Liver (tissue), 9 donors: ENCODE measurements around the gene SHCBP1. TPM values are rescaled to one million over a fixed set of nuclear protein-coding genes. Genes with fewer than 3 reads are reported as not detected.

ENCODE experiments used
- DNase-seq: peaks from one replicate; pipeline ENCODE4 v3.0.0-alpha.2; 2017; ENCODE audit warnings: low spot score
- H3K27ac ChIP-seq, 2 donors: one replicate each; pipeline ENCODE4 v1.7.0; 2013; ENCODE audit warnings: inconsistent platforms in 2 of 2, low read length in 2 of 2, control low read depth in 1 of 2, low read depth in 1 of 2, mild to moderate bottlenecking in 1 of 2
- H3K27me3 ChIP-seq, 4 donors: one replicate each; pipeline versions ENCODE4 v1.6.1 to v1.7.0; 2013; ENCODE audit warnings: low read length in 3 of 4, inconsistent platforms in 1 of 4, mild to moderate bottlenecking in 1 of 4, moderate library complexity in 1 of 4; ENCODE audit not compliant: control insufficient read depth in 4 of 4, insufficient read depth in 4 of 4
- H3K36me3 ChIP-seq, 4 donors: one replicate each; pipeline versions ENCODE4 v1.6.1 to v1.7.0; 2013; ENCODE audit warnings: low read length in 3 of 4, mild to moderate bottlenecking in 3 of 4, low read depth in 1 of 4, moderate library complexity in 1 of 4; ENCODE audit not compliant: control insufficient read depth in 4 of 4, insufficient read depth in 3 of 4
- H3K4me1 ChIP-seq, 4 donors: one replicate each; pipeline versions ENCODE4 v1.6.1 to v1.7.0; 2013; ENCODE audit warnings: low read length in 3 of 4, mild to moderate bottlenecking in 3 of 4, moderate library complexity in 1 of 4; ENCODE audit not compliant: control insufficient read depth in 4 of 4, insufficient read depth in 4 of 4
- H3K4me3 ChIP-seq, 3 donors: one replicate each; pipeline versions ENCODE4 v1.6.1 to v1.7.0; 2013; ENCODE audit warnings: low read length in 3 of 3, control low read depth in 1 of 3, low read depth in 1 of 3, mild to moderate bottlenecking in 1 of 3
- H3K9ac ChIP-seq, 2 donors: one replicate each; pipeline ENCODE4 v1.7.0; 2013; ENCODE audit warnings: low read length in 2 of 2, mild to moderate bottlenecking in 2 of 2, moderate library complexity in 2 of 2, control low read depth in 1 of 2, low read depth in 1 of 2
- H3K9me3 ChIP-seq, 4 donors: one replicate each; pipeline versions ENCODE4 v1.6.1 to v1.7.0; 2013; ENCODE audit warnings: low read length in 3 of 4; ENCODE audit not compliant: control insufficient read depth in 4 of 4
- ATF3 ChIP-seq: IDR thresholded peaks from 2 replicates; pipeline ENCODE4 v1.6.1; 2016; ENCODE audit warnings: antibody characterized with exemption
- CTCF ChIP-seq: fragments of 150-350 bp; IDR thresholded peaks from 2 replicates; pipeline ENCODE4 v1.5.1; 2017; ENCODE audit warnings: improper control_type of control experiment, low read depth, low read length; ENCODE audit not compliant: missing input control
- EGR1 ChIP-seq, 2 donors: IDR thresholded peaks; 2 replicates each; pipeline ENCODE4 v1.6.1; 2016 to 2018; ENCODE audit warnings: antibody characterized with exemption in 2 of 2, low read depth in 2 of 2
- FOXA1 ChIP-seq: IDR thresholded peaks from 2 replicates; pipeline ENCODE4 v1.6.1; 2016; ENCODE audit warnings: antibody characterized with exemption
- FOXA2 ChIP-seq: IDR thresholded peaks from 2 replicates; pipeline ENCODE4 v1.6.1; 2016; ENCODE audit warnings: antibody characterized with exemption
- GABPA ChIP-seq, 2 donors: IDR thresholded peaks in 1 of 2; conservative IDR thresholded peaks in 1 of 2; 2 replicates each; pipeline ENCODE4 v1.6.1; 2016; ENCODE audit warnings: antibody characterized with exemption in 2 of 2, mild to moderate bottlenecking in 1 of 2, moderate library complexity in 1 of 2
- HNF4G ChIP-seq: IDR thresholded peaks from 2 replicates; pipeline ENCODE4 v1.6.1; 2016; ENCODE audit warnings: antibody characterized with exemption
- NR2F2 ChIP-seq: IDR thresholded peaks from 2 replicates; pipeline ENCODE4 v1.6.1; 2016; ENCODE audit warnings: antibody characterized with exemption
- RAD21 ChIP-seq, 2 donors: IDR thresholded peaks; 2 replicates each; pipeline ENCODE4 v1.6.1; 2016; ENCODE audit warnings: antibody characterized with exemption in 2 of 2, mild to moderate bottlenecking in 2 of 2
- REST ChIP-seq: IDR thresholded peaks from 2 replicates; pipeline ENCODE4 v1.6.1; 2016; ENCODE audit warnings: antibody characterized with exemption, mild to moderate bottlenecking
- RXRA ChIP-seq, 2 donors: IDR thresholded peaks; 2 replicates each; pipeline ENCODE4 v1.6.1; 2017 to 2018; ENCODE audit warnings: antibody characterized with exemption in 2 of 2, mild to moderate bottlenecking in 1 of 2
- SP1 ChIP-seq: IDR thresholded peaks from 2 replicates; pipeline ENCODE4 v1.6.1; 2018; ENCODE audit warnings: antibody characterized with exemption, mild to moderate bottlenecking
- ZBTB33 ChIP-seq: IDR thresholded peaks from 2 replicates; pipeline ENCODE4 v1.6.1; 2016; ENCODE audit warnings: antibody characterized with exemption
- WGBS: extraction: QIAGEN DNeasy Blood & Tissue Kit; methylation state at CpG from one replicate; pipeline ENCODE4 v1.1.7; 2013; 5-methylcytosine and 5-hydroxymethylcytosine counted together
- polyA plus RNA-seq, 2 donors: library from polyadenylated mRNA; stranded (reverse) in 1 of 2; unstranded in 1 of 2; fragments of 200-250 nt in 1 of 2; fragments of >200 nt in 1 of 2; fragmentation: Nextera tagmentation in 1 of 2; extraction: Ambion mirVana in 1 of 2; gene quantifications; one replicate each; pipeline versions ENCODE4 v1.2.1 to v1.2.3, GENCODE V29; 2013 to 2015
- total RNA-seq, 2 donors: library from RNA; depleted of rRNA; stranded (reverse); fragments of >200 nt; gene quantifications; one replicate each; pipeline ENCODE4 v1.2.3, GENCODE V29; 2014
- donor health status: healthy.
- donor health status: healthy.
- donor health status: healthy.
- donor health status: healthy.
- donor health status: healthy.

SHCBP1 gene
- total and polyA plus RNA-seq, 4 donors = 0.25 to 21.2 (median 0.47) TPM

- Histone ChIP-seq H3K4me1 (no peaks in the 10 kb centered on the region), H3K36me3 (no peaks in the 10 kb centered on the region), H3K9ac (no peak overlapping the region), H3K4me3 (no peak overlapping the region), H3K27me3 (no peaks in the 10 kb centered on the region), H3K9me3 (no peaks in the 10 kb centered on the region), H3K27ac (no peak overlapping the region)
- TF ChIP-seq FOXA2 (no peak), RAD21 (IDR thresholded peaks at IDR 0.05) (no peak), ATF3 (no peak), ZBTB33 (no peak), NR2F2 (no peak), GABPA (IDR thresholded peaks at IDR 0.05 in 1 of 2, conservative IDR thresholded peaks at IDR 0.05 in 1 of 2) (no peak)
- WGBS = 92% methylated on average over 8 of the region's 8 CpGs
- no peak for DNase-seq
Observed at GRCh38 chr16:46648656-46649055, 27.5 kb upstream of the SHCBP1 start.

GRCh38 chr16:46638947-46639925 is 18.1 kb upstream of the SHCBP1 start:
- H3K9me3 ChIP-seq = no peaks in the 10 kb centered on the region
- TF ChIP-seq NR2F2 = no peak
- no peak for TF ChIP-seq FOXA1
- TF ChIP-seq EGR1 (IDR thresholded peaks at IDR 0.05; ENCODE audit: low read depth in 2 of 2) = no peak
- TF ChIP-seq RXRA (IDR thresholded peaks at IDR 0.05) = no peak
- TF ChIP-seq CTCF = no peak
- no peak for TF ChIP-seq SP1
- no peak for TF ChIP-seq REST
- TF ChIP-seq HNF4G = no peak
- no peak for TF ChIP-seq ATF3
- H3K27ac ChIP-seq = no peak overlapping the region
- DNase-seq = no peak
- H3K4me1 ChIP-seq = no peaks in the 10 kb centered on the region
- H3K27me3 ChIP-seq = no peaks in the 10 kb centered on the region
- H3K9ac ChIP-seq = no peak overlapping the region
- no peaks in the 10 kb centered on the region for H3K36me3 ChIP-seq
- no peak overlapping the region for H3K4me3 ChIP-seq
- WGBS = 88% methylated on average over 9 of the region's 9 CpGs
